UCSD-AML1 (cell line): ENCODE data around the gene CYP27A1.
A peak's percentile ranks its signal among the peaks of the same experiment; 100 is the strongest.

ENCODE experiments used
- DNase-seq: peaks from one replicate; lab custom pipeline; 2025; ENCODE audit not compliant: unreplicated experiment; lab: John Stamatoyannopoulos, UW

CYP27A1 gene

DNA sequence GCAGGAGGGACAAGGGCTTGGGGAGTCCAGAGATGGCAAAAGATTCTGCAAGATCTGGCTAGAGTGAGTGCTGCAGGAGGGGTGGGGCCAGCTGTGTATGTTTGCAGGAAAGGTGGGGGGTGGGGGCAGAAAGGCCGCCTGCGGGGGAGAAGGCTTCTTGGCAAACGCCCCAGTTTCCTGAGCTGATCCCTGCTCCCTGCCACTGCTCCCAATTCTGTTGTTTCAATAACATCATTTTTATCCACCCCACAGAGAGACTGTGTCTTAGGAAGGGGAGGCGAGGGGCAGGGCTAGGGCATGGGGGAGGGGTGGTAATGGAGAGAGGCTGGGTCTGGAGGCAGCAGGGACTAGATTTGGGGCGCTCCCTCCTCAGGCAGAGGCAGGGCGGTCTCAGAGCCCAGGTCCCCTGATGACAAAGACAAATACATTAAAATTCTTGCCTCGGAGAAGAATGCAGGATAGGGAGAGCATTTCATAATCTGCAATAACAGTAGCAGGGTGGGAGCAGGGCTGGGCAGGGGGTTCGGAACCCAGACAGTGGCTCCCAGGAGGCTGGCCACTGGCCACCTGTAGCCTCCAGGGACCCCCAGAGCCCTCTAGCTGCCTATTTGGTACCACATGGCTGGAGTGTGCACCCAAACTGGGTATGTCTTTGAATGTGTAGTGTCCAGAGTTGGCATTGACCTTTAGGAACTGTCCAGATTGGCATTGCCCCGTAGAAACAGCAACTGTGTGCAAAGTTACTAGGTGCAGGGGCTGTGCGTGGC lies 75.6 kb downstream of the CYP27A1 start:
- no peak for DNase-seq

DNA sequence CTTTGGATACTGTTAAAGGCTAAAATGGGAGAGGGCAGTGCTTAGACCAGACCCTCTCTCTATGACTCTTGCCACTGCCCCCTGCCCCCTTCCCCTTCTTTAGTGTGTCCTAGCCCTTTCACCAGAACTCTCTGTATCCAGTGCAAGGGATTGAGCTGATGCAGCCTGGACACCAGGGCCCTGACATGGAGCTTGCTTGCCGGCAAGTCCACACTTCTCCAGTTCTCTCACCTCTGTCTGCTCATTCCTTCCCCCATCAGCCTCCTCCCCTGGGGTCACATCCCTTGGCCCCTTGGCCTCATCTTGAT lies 76.1 kb downstream of the CYP27A1 start:
- no peak for DNase-seq

DNA sequence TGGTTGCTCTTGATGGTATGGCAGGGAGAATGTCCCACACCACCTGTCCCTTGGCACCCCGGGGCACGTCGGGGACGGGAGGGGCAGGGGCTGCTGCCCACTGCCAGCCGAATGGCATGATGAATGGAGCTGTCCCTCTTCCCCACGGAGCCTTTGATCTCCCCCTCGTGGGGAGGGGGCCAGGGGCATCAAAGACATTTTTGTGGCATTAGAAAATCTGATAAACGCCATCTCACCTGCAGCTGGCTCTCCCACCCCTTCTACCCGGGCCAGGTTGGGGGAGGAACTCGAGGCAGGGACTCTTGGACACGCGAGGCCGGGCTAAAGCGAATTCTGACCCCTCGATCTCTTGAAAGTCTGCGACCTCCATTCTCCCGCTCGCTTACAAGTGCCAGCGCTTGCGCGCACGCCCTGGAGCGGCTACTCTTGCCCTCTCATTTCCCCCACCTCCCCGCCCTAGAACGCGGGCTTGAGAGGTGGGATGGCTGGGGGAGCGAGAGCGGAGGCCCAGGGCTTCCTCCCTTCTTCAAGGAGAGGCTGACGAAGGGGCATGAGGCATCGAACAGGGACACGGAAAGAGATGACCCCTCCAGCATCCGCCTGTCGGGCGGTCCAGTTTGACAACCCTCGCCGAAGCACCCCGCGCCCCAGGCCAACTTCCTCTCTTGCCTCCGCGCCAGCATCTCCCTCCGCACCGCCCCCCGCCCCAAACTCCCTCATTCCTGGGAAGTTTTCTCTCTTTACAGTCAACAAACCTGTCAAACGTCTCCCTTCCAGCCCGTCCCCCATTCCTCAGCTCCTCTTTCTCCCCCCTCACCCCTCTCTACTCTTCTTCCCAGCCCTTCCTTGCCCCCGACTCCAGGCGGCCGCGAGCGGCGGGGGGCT lies 77.0 kb downstream of the CYP27A1 start:
- DNase-seq = no peak

DNA sequence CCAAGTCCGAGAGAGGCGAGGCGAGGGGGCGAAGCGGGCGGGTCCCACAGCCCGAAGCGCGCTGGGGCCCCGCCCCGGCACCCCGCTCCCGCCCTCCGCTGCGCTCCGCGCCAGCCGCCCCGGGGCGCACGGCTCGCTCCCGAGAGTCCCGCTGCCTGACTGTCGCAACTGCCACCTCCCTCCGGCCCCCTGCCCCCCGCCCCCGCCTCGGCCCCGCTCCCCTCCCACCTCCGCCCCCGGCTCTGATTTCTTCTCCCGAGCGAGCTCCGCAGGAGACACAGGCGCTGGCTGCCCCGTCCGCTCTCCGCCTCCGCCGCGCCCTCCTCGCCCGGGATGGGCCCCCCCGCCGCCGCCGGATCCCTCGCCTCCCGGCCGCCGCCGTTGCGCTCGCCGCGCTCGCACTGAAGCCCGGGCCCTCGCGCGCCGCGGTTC lies 77.6 kb downstream of the CYP27A1 start, which contains the start of gene WNT6:
Gene WNT6, plus strand, starts transcription at position 250 of the 432 bp plus-strand sequence. CDS start 233 bp downstream, outside the sequence.
- DNase-seq = no peak

DNA sequence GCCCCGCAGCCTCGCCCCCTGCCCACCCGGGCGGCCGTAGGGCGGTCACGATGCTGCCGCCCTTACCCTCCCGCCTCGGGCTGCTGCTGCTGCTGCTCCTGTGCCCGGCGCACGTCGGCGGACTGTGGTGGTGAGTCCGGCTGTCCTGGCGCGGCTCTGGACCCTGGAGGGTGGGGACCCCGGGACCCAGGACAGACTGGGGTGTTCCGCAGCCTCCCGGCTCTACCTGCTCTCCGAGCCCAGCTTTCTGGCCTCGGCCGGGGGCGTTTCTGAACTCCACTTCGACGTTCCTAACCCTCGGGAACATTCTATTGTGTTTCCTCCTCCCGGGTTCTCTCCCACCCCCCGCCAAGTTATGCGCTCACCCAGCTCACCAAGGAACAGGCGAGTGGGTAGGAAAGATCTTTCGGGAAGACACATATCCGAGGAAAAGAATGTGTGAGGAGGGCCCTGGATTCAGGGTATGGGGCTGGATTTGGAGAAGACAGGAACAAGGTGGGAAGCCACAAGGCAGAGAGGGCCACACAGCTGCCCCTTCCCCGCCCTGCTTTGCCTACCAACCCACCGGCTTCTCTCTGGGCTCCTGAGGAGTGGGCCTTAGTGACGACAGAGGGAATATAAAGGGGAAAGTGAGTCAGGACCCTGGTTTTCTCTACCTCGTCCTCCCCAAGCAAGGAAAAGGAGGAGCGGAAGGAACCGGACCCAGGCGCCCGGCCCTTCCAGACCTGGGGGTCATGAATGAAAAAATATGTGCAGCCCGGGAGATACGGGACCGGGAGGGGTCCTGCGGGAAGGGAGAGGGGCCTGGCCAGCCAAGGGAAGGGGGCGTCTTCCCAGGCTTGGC lies 78.3 kb downstream of the CYP27A1 start:
- no peak for DNase-seq

DNA sequence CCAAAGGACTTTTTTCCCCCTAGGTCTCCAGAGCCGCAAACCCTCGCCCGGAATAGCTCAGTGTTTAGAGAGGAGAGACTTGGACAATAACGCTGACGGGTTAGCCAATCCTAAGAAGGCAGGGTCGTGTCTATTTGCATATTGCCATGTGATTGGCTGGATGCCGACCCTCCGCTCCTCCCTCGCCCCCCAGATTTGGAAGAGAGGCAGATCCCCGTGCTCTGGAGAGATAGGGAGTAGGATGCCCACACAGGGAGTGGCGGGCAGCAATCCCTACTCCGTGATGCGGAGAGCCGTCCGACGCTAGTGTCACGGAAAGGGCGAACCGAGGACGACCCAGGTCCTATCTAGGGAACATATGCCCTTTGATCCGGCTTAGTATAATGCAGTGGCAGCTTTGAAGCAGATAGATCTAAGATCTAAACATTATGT lies 79.0 kb downstream of the CYP27A1 start:
- DNase-seq = peak; percentile 48

DNA sequence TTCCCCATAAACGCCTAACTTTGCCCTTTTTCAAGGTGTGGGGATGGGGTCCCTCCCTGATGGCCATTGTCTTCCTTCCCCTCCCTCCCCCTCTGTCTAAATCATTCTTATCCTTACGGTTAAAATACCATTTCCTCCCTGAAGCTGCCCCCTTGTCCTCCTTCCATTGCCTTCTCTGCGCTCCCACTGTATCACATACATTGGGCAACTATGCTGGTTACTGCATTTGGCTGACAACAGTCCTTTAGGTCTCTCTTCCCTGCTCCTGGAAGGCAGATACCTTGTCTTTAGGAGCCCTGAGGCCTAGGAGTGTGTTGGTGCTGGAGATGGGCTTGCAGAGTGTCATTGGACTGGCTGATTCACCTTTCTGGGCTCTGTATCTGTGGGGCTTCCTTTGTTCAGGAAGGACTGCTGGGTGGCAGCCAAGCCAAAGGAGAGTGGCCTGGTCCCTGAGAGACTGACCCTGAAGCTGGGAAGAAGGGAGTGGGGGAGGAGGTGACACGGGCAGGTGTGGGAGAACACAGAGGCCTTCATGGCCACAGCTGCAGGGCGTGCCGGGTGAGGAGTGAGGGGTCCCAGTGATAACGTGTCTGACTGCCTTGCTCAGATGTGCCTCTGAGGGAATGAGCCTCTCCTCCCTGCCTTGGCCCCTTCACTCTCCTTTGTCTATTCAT lies 79.8 kb downstream of the CYP27A1 start:
- DNase-seq = no peak

DNA sequence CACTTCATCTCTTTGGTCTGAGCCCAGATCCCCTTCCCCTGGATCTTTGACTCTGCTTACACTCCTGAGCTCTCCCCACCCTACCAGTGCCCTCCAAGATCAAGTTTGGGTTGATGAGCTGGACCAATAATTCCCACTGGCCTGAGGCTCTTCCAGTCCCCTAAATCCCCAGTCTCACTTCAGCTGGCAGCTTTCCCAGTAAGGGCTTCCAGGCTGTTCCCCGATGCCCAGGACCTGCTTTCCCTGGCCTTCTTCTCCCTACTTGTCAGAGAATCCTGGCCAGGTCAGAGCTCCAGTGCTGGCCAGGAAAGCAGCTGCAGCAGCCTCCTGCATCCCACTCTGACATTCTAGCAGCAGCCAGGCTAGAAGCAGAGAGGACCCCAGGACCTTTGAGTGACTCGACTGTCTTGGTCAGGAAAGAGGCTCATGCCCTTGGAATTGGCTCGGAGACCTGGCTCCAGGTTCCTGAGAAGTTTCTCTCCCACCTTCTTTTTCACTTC lies 81.1 kb downstream of the CYP27A1 start:
- DNase-seq = no peak
